Mucosa of gallbladder (tissue), 1 donor: ENCODE results near the gene DUSP21. TPM values are rescaled to one million over a fixed set of nuclear protein-coding genes. Genes with fewer than 3 reads are reported as not detected.
"Not testable (repeated sequence)": the region's sequence is repeated elsewhere in the genome, so short reads cannot be mapped to it uniquely, and the experiment has no call there.

Source experiments
- DNase-seq: peaks from one replicate; pipeline ENCODE4 v3.0.0-alpha.2; 2020; ENCODE audit warnings: low spot score
- total RNA-seq: library from RNA; stranded (reverse); gene quantifications from one replicate; pipeline ENCODE4 v1.2.1, GENCODE V29; 2021
- donor health status: DM: no; HTN: no; CAD: no.

DUSP21 gene
- total RNA-seq, 1 donor from 2014 or later, result not detected

DNA sequence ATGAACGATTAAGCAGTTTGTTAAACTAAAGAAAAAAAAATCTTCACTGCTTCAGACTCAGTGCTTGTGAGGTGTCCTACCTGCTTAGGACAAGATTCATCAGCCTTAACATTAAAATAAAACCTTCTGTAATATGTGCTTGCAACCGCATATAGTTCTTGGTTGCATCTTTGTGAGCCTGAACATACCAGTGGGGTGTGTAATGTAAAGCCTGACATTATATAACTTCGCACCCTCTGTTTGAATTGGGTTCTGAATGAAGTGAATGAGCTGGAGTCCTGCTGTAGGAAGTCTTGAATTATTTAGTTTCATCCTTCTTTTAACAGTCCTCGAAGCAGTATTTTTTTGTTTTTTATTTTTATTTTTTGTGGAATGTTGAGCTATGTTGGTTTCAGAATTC is 32.3 kb downstream of the DUSP21 start:
- DNase-seq, result no peak

GRCh38 chrX:44876767-44877166 is 32.9 kb downstream of the DUSP21 start:
- no peak for DNase-seq

GRCh38 chrX:44878780-44879179 is 35.0 kb downstream of the DUSP21 start:
- no peak for DNase-seq

- no peak for DNase-seq
These were observed 37.7 kb downstream of the DUSP21 start for GRCh38 chrX:44881549-44881948.

DNA sequence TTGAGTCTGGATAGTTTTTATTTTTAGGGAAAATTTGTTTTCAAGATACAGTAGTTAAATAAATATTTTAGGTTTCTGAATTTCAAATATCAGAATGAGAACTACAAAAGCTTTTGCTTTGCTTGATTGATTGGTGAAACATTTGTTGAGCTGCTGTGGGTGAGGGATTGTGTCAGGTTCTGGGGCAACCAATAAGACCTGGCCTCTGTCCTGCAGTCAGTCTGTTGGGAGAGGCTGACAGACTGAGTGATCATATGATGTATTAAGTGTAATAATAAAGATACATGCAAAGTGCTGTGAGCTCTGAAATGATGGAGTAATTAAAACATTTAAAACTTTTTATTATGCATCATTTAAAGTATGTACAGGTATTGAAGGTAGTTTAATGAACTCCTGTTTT is 38.8 kb downstream of the DUSP21 start:
- no peak for DNase-seq

DNA sequence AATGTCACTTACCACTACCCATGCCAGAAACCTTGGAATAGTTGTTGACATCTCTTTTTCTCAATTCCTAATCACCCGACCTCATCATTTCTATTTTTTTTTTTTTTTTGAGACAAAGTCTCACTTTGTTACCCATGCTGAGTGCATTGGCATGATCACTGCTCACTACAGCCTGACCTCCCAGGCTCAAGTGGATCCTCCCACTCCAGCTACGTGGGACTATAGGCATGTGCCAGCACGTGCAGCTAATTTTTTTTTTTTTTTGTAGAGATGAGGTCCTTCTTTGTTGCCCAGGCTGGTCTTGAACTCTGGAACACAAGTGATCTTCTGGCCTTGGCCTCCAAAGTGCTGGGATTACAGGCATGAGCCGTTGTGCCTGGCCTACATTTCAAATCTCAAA is 41.1 kb downstream of the DUSP21 start:
- DNase-seq, result no peak

DNA sequence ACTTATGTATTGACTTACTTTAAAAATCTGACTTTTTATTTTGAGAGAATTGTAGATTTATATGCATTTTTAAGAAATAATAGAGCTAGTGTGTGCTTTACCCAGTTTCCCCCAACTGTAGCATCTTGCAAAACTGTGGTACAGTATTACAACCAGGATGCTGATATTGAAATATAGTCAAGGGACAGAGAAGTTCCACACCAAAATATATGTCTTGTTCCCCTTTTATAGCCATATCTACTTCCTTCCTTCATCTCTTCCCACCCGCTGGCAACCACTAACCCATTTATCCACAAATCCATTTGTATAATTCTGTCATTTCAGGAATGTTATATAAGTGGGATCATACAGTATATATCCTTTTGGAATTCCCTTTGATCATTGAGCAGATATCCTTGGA is 46.0 kb downstream of the DUSP21 start:
- no peak for DNase-seq

DNA sequence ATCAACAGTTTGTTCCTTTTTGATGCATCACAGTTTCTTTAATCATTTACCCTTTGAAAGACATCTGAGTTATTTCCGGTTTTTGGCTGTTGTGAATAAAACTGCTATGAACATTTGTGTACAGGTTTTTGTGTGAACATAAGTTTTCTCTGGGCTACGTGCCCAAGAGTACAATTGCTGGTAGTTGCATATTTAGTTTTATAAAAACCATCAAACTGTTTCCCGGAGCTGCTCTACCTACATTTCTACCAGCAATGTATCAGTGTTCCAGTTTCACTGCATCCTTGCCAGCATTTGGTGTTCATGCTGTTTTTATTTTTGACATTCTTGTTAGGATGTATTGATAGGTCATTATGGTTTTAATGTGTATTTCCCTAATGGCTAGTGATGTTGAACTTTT is 46.4 kb downstream of the DUSP21 start:
- DNase-seq, result no peak

- not testable (repeated sequence) for DNase-seq
These were observed 46.9 kb downstream of the DUSP21 start for GRCh38 chrX:44890687-44891086.

GRCh38 chrX:44891642-44892041 is 47.8 kb downstream of the DUSP21 start:
- DNase-seq, result no peak

Other genes starting within 250 kb of the DUSP21 start
- gene KDM6A, start 29.2 kb downstream of the DUSP21 start, total RNA-seq, result 41.1 TPM